ENCODE data around the gene SPTA1.
"Not testable (repeated sequence)": the region's sequence is repeated elsewhere in the genome, so short reads cannot be mapped to it uniquely, and the experiment has no call there.

The SPTA1 gene

DNA sequence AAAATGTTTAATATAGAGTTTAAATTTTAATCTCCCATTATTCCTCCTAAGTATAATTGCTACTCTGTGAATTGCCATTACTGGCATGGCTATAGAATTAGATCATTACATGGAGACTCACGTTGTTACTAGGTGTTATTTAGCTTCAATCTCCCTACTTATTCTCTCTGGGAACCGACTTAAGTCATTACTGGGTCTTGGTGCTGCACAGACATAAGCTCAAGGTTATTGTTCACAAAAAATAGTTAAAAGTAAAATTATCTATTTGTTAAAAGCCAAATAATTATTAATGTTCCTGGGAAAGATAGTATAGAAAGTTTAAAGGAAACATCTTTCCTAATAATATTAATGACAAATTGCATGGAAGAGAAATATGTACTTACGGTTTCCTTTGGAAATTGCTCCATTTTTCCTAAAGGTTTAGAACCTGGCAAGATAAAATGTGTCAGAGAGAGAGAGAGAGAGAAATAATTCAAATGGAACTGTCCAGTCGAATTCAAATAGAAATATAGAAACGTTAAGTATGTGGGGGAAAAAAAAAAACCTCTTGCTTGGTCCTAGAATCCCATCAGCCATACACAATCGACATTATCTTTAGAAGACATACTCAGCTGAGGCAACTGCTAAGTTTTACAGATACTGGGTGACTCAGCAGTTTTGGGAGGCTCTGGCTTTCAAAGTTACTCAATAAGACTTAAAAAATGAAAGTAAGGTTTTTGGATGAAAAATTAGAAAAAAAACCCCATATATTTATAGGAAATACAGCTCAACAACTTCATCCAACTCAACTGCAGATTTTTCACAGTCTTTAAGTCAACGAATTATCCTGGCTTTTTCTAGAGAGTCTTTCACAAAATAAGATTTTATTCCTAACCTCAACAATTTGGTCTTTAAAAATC is at the start of gene SPTA1:
Gene SPTA1, minus strand, starts transcription at position 605 of the 899 bp plus-strand sequence. Its CDS starts 198 bp downstream, at position 407.
- DNase-seq (ENCODE audit: low read depth) = no peak

DNA sequence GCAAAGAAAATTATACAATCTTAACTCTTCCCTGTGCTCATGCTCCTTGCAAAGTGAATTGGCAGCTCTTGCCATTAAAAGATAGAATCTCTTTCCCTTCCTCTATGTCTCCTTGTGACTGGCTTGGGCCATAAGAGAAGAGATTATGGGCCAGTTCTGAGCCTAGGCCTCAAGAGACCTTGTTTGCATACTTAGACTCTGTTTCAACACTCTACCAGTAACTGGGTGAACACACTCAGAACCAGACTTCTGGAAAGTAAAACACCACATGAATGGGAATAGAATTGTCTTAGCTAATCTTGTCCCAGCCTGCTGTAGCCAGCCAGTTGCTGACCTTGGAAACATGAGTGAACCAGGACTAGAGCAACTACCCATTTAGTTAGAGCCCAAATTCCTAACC is 49.3 kb upstream of the SPTA1 start:
- no peak for DNase-seq (ENCODE audit: low read depth)

DNA sequence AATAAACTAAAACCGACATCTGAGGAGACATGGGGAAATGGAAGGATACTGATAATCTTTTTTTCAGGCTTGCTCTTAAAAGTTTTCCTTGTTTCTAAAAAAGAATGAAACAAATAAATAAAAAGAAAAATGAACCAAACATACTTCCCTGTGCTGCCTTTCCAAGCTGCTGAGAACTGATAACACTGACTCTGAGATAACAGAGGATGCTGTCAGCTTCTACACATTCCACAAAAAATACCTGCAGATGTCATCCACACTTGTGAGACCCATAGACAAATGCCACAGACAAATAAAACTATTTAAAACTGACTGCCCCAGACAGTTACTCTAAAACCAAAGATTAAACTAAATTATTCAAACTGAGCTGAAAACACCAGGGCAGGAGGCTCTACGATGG is 46.0 kb upstream of the SPTA1 start:
- DNase-seq (ENCODE audit: low read depth) = no peak

DNA sequence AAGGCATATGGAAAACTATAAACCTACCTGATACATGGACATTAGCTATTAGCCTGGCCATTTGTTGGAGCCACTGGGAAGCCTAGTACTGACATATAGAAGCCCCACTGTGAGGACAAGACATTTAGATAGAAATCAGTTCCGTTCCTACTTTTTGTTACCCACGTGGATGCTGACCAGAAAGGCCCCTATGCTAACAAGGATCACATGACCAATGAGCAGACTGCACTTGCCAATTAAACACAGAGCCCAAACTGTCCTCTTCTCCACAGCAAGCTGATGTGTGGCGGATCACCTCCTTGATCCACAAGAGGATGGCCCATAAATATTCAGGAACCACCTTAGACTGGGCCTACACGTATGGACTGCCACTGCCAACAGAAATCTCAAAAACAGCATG is 45.2 kb upstream of the SPTA1 start:
- no peak for DNase-seq (ENCODE audit: low read depth)

DNA sequence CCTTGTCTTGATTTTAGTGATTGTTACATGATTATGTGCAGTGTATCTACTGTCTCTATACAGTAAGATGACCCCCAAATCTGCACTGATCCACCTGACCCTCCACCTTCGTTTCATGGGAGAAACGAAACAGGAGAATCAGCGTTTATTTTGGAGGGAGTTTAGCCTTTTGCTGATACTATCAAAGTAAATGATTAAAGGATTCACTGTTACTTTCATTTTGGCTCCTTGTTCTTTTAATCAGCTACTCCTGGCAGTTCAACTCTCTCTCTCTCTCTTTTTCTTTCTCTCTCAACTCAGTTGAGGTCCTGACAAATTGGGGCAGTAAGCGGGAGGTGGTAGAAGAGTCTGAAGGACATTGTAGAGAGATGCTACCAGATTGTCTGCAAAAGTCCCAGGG is 43.9 kb upstream of the SPTA1 start:
- DNase-seq (ENCODE audit: low read depth) = no peak

DNA sequence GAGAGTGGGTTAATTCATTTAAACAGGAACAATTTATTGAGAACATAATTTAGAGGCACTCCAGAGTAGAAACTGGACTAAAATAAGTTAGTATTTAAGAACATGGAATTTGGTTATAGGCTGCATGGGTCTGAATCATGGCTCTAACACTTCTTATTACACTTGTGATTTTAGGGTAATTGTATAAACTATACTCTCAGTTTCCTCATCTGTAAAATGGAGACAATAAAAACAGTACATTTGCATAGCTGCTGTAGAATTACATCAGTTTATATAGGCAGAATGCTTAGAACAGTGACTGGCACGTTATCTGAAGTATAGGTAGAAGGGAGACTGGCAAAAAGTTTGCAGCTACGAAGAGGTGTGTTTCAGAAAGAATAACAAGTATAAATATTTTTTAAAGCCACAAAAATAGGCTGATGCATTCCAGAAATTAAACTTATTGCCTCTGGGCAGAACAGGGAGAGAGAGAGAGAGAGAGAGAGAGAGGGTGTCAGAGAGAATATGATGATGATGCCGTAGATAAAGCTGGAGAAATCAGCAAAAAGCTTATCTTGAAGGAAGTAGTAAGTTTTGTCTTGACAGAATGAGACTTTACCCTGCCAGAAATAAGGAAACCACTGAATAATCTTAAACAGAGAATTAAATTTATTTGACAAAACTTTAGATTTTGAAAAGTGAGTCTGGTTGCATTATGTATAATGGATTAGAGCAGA is 42.2 kb upstream of the SPTA1 start:
- DNase-seq (ENCODE audit: low read depth) = no peak

DNA sequence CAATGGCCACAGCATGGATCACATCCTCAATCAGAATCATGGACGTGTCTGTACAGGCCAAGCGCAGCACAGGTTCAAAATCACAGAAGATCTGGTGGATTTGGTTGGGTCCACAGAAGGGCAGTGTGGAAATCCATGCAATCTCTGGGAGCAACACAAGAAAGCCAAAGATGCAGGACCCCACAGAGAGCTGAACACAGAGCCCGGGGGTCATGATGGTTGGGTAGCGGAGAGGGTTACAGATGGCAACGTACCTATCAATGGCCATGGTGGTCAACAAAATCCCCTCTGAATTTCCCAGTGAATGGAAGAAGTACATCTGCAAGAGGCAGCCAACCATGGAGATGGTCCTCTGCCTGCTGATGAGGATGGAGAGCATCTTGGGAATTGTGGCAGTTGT is 37.9 kb upstream of the SPTA1 start:
- no peak for DNase-seq (ENCODE audit: low read depth)

DNA sequence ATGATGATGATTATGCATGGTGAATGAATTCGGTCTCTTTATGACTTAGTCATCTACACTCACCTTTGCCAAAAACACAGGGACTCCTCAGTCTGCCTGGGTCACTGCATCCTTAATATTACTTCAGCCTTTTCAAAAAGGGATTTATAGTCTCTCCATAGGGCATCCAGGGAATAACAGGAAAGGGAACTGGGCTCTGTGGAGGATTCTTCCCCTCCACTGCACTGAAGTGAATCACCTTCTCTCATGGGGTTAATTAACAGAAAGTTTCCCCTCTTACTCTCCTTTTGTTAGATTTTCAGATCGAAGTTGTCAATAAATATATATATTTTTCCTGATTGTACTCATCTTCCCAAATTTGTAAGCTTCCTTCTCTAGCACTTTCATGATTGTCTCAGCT is 34.1 kb upstream of the SPTA1 start, which contains the start of gene OR6K3:
Gene OR6K3, minus strand, starts transcription at position 101 of the 400 bp plus-strand sequence. CDS start 2,605 bp downstream, outside the sequence.
- DNase-seq (ENCODE audit: low read depth) = no peak

DNA sequence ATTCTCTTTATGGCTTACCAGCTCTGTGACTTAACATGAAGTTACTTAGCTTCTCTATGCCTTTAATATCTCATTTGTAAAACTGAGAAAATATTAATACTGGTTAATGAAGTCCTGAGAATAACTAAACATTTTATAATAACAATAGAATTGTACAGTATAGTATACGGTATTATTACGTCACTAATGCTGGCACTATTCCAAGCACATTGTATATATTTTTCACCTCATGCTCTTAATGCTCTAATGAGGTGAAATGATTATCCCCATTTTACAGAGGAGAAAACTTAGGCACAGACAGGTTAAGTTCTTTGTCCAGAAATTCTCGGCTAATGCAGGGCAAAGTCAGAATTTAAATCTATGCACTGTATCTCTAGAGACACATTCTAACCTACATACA is 33.1 kb upstream of the SPTA1 start:
- DNase-seq (ENCODE audit: low read depth) = no peak

DNA sequence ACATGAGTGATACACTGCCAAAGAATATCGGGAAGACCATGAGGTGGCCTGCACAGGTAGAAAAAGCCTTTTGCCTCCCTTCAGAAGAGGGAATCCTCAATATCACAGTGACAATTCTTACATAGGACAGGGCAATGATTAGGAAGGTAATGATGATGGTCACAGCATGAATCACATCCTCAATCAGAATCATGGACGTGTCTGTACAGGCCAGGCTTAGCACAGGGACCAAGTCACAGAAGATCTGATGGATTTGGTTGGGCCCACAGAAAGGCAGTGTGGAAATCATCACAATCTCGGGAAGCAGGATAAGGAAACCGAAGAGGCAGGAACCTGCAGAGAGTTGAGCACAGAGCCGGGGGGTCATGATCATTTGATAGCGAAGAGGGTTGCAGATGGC is 30.8 kb upstream of the SPTA1 start:
- no peak for DNase-seq (ENCODE audit: low read depth)

DNA sequence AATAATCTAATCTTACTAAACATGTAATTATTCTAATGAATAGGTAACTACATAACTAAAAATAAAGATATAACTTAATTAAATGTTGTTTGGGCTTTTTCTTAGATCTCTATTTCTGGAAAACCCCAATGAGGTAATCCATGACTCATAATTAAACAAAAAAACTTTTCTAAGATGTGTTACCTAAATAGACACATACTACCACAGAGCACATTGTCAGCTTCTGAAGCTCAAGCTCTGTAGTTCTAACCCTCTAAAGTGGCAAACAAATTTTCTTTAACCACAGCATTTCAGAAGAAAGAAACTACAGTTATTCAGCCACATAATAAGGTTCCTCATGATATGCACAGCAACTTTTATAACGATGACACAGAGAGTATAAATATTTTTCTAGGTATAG is 29.8 kb upstream of the SPTA1 start:
- DNase-seq (ENCODE audit: low read depth) = no peak

DNA sequence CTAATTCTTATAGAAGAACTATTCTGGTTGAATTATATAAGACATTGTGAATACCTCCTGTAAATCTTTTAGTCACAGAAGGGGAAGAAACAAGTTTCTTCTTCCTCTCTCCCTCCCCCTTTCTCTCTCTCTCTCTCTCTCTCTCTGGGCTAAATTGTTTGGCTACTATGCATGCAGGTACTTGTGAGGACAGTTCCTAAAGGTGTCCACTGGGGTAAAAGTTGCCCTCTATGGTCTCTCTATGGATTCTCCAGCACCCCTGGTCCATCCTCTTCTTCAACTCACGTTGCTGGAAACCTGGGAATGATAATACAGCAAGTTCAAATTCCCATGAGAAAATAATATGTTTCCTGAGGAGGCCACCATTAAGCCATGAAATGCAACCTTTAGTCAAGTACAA is 28.2 kb upstream of the SPTA1 start:
- DNase-seq (ENCODE audit: low read depth) = no peak

DNA sequence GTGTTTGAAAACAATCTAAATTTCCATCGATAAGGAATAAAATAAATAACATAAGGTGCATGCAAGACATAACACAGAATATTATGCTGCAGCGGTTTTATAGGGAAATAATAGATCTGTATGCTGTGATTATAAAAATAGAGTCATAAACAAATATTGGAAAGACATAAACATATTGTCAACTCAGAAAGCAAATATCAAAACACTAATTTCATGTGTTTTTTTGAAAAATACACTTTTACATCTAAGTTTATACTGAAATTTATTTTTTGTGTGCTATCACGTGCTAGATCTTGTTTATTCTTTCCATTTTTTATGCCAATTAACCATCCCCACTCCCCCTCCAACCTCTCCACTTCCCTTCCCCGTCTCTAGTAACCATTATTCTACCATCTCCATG is 24.6 kb upstream of the SPTA1 start:
- DNase-seq (ENCODE audit: low read depth) = no peak

DNA sequence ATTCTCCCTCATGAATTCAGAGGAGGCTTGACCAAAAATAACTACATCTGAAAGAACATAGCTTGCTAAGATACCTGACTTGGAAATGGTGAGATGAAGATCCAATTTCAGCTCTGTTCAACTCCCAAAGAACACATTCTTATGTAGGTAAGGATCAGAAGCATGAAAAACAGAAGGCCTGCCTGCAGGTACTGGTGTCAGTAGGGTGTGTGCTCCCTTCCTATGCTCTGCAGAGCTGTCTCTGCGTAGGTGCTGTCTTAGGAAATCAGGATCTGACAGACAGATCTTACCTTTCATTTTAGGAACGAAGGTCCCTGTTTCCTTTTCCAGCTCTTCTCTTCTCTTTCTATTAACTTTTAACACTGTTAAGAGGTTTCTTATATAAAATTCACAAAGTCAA is 19.6 kb upstream of the SPTA1 start:
- DNase-seq (ENCODE audit: low read depth) = no peak

DNA sequence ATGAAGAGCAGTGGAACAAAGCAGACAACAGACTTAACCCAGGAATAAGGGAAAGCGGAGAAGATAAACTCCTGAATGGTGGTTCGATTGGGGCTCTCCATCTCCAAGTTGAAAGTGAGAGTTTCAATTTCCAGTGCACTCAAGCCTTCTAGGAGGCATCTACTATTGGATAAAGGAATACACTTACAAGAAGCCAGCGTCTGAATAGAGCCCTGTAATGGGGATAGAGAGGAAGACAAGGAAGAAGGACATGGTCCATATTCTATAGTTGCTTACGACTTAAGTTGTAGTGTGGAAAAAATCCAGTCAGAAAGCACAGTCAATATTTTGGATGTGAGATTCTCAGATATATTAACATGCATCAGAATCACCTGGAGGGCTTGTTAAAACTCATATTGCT is 14.0 kb upstream of the SPTA1 start, which contains the start of gene OR6K2:
Gene OR6K2, minus strand, starts transcription at position 101 of the 400 bp plus-strand sequence. Its CDS starts 0 bp downstream, at position 101.
- no peak for DNase-seq (ENCODE audit: low read depth)

DNA sequence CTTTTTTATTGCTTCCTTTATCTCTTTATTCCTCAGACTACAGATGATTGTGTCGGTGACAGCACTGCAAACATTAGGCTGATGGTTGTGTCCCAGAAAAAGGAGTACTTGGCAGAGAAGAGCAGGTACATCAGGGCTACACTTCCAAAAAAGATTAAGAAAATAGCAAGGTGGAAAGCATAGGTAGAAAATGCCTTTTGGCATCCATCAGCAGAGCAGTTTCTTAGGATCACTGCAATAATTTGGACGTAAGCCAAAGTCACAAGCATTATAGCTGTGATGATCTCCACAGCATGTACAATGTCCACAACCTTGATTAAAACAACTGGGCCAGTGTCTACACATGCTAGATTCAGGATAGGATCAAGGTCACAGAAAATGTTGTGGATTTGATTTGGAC is 8.1 kb upstream of the SPTA1 start:
- no peak for DNase-seq (ENCODE audit: low read depth)

DNA sequence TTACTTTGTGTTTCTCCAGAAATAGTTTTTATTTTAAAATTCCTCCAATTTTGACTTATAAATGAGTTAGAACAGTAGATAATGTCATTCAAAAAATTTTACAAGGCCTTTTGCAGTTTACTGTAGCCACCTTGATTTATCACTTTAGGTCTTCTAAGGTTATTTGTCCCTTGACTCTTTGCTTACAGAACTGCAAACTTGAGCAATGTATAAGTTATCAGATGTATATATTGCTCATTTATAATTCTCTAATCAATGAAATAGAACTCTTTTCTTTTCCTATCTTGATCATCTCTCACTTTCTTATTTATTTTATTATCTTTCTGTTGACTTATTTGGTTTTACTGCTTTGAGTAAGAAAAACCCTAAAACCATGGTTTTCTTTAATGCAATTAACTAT is 5.8 kb upstream of the SPTA1 start:
- DNase-seq (ENCODE audit: low read depth) = no peak

DNA sequence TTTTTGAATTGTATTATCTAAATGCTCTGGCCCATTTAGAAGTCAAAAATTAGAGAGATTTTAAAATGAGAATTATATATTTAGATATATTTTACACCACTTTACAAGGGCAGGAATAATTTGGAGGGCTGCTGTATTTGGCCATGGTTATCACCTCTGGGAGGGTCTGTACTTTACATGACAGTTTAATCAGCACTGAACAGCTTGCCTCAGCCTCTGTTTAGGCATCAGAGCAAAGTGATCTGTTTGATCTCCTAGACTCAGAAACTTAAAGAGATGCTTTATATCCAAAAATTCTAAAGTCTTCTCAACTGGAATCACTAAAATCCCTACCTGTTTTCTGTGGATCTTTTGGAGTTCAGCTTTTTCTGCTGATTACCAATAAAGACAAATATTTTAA is 5.4 kb upstream of the SPTA1 start:
- DNase-seq (ENCODE audit: low read depth) = no peak

DNA sequence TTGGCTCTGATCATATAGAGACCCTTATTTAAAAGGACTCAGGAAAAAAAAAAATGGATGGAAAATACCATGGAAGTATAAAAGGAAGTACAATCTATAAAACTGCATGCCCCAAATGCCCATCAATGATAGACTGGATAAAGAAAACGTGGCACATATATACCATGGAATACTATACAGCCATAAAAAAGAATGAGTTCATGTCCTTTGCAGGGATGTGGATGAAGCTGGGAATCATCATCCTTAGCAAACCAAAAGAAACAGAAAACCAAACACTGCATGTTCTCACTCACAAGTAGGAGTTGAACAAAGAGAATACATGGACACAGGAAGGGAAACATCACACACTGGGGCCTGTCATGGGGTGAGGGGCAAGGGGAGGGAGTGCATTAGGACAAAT is 4.6 kb upstream of the SPTA1 start:
- not testable (repeated sequence) for DNase-seq (ENCODE audit: low read depth)

DNA sequence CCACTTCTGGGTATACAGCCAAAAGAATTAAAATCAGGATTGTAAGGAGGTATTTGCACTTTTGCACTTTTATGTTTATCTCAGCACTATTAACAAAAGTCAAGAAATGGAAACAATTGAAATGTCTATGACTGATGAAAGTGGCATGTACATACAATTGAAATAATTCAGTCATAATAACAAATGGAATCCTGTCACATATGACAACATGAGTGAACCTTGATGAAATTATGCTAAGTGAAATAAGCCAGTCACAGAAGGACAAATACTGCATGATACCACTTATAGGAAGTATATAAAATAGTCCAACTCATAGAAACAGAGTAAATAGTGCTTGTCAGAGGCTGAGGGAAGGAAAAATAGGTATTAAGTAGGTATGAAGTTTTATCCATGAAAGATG is 3.4 kb upstream of the SPTA1 start:
- DNase-seq (ENCODE audit: low read depth) = no peak

DNA sequence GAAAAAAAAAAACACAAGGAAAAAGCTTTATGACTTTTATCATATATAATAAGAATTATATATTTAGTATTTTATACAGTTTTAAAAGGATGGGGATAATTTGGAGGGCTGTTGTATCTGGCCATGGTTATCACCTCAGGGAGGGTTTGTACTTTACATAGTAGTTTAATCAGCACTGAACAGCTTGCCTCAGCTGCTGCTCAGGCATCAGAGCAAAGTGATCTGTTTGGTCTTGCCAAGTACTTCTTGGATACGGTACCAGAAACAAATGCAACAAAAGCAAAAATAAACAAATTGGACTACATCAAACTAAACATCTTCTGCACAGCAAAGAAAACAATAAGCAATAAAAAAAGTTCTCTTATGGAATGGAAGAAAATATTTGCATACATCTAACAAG is 2.6 kb upstream of the SPTA1 start:
- no peak for DNase-seq (ENCODE audit: low read depth)

DNA sequence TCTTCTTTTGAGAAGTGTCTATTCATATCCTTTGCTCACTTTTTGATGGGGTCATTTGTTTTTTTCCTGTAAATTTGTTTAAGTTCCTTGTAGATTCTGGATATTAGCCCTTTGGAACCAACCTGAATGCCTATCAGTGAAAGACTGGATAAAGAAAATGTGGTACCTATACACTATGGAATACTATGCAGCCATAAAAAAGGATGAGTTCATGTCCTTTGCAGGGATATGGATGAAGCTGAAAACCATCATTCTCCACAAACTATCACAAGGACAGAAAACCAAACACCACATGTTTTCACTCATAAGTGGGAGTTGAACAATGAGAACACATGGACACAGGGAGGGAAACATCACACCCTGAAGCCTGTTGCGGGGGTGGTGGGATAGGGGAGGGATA is 1.8 kb upstream of the SPTA1 start:
- not testable (repeated sequence) for DNase-seq (ENCODE audit: low read depth)

DNA sequence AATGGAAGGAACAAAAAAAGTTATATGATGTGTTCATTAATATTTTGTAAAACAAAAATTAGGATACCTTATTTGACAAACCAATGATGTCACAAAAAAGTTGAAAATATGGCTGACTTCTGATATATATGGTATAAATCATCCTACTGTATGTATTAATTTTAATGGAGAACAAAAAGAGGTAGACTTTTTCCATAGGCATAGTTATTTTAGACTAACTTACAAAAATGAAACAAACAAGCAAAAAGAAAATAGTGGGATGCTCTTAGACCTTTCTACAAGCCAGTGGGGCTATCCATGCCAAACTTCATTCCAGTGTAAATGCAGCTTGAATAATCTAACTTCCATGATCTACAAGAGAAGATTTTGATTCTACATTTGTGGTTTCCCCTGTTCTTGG is 522 bp upstream of the SPTA1 start:
- no peak for DNase-seq (ENCODE audit: low read depth)

Measured in fibroblast of the conjunctiva (primary cell).